ENCODE data around the gene SLFN13. TPM values are rescaled to one million over a fixed set of nuclear protein-coding genes. Genes with fewer than 3 reads are reported as not detected.

Gene SLFN13
- total RNA-seq, 1 experiment from 2014 or later: 0.10 TPM

DNA sequence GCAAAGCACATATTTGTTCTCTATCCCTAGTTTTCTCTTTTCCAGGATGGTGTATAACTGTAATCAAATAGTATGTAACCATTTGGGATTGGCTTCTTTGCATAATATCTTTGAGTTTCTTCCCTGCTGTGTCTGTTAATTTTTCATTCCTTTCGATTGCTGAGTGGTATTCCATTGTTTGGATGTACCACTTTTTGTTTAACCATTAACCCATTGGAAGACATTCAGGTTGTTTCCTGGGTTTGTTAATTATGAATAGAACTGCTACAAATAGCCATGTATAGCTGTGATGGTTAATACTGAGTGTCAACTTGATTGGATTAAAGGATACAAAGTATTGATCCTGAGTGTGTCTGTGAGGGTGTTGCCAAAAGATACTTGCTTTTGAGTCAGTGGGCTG lies 4.6 kb upstream of the SLFN13 start (continued):
- TF ChIP-seq CEBPB (IDR thresholded peaks at IDR 0.05; ENCODE audit: low read depth): no peak
- no peak for TF ChIP-seq FOSL1 (IDR thresholded peaks at IDR 0.05; ENCODE audit: low read depth)
- TF ChIP-seq, protein P1, sequence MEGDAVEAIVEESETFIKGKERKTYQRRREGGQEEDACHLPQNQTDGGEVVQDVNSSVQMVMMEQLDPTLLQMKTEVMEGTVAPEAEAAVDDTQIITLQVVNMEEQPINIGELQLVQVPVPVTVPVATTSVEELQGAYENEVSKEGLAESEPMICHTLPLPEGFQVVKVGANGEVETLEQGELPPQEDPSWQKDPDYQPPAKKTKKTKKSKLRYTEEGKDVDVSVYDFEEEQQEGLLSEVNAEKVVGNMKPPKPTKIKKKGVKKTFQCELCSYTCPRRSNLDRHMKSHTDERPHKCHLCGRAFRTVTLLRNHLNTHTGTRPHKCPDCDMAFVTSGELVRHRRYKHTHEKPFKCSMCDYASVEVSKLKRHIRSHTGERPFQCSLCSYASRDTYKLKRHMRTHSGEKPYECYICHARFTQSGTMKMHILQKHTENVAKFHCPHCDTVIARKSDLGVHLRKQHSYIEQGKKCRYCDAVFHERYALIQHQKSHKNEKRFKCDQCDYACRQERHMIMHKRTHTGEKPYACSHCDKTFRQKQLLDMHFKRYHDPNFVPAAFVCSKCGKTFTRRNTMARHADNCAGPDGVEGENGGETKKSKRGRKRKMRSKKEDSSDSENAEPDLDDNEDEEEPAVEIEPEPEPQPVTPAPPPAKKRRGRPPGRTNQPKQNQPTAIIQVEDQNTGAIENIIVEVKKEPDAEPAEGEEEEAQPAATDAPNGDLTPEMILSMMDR (IDR thresholded peaks at IDR 0.05 in 2 of 3, conservative IDR thresholded peaks at IDR 0.05 in 1 of 3; ENCODE audit: borderline replicate concordance in 1 of 3, insufficient read depth in 1 of 3, low read depth in 2 of 3, low read length in 2 of 3): no peak
- TF ChIP-seq TCF7L2 (IDR thresholded peaks at IDR 0.05; ENCODE audit: borderline replicate concordance, extremely low read depth, insufficient read depth, insufficient read length): no peak
- TF ChIP-seq YY1 (IDR thresholded peaks at IDR 0.05; ENCODE audit: extremely low read depth, insufficient replicate concordance, low read depth, low read length): no peak

DNA sequence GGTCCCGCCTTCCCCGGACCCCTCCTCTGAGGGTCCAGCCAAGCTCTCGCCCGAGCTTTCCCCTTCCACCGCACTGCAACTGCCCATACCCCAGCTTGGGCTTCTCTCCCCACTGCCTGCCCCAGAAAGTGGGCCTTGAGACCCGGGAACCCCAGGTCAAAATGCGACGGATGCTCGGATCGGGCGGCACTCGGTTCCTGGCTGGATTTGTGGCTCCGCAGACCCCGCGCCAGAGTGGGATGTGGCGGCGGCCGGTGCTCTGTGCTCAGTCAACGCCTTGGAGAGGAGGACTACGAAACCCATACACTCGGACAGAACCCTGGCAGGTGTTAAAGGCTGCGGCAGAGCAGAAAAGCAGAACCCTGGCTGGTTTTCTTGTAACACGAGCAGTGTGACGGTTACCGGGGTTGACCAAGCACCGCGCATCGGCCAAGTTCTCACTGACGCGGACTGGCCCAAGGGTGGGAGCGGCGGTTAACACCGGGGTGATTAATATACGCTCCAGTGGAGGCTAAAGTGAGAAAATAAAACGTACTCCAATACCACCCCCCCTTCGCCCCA lies 885 bp upstream of the SLFN13 start:
- TF ChIP-seq RAD21 (IDR thresholded peaks at IDR 0.05; ENCODE audit: low read depth): no peak
- no peak for TF ChIP-seq YY1 (IDR thresholded peaks at IDR 0.05; ENCODE audit: extremely low read depth, insufficient replicate concordance, low read depth, low read length)
- TF ChIP-seq POLR2A (IDR thresholded peaks at IDR 0.05; ENCODE audit: borderline replicate concordance, extremely low read depth, insufficient read depth, insufficient read length): no peak
- TF ChIP-seq EZH2phosphoT487 (IDR thresholded peaks at IDR 0.05; ENCODE audit: borderline replicate concordance): no peak
- no peak for TF ChIP-seq CBX3 (IDR thresholded peaks at IDR 0.05; ENCODE audit: low read depth)
- TF ChIP-seq JUND (IDR thresholded peaks at IDR 0.05): no peak
- no peak for TF ChIP-seq SIN3A (IDR thresholded peaks at IDR 0.05; ENCODE audit: low read depth)
- intact Hi-C loops (cut with micrococcal nuclease): no loop called here
- CTCF ChIA-PET: no interaction called here
- Histone ChIP-seq H3K27me3 (ENCODE audit: insufficient read depth, low read length) (peaks cover 31% of the 10 kb centered on the region), H3K36me3 (ENCODE audit: control insufficient read depth in 1 of 2, insufficient read depth in 2 of 2, low read length in 2 of 2) (no peaks in the 10 kb centered on the region), H3K4me2 (ENCODE audit: low read length) (no peak overlapping the region), H2AFZ (ENCODE audit: low read depth, low read length, poor library complexity, severe bottlenecking) (no peak overlapping the region), H3K27ac (ENCODE audit: low read depth, low read length) (no peak overlapping the region), H3K4me3 (replicated peaks in 1 of 2; ENCODE audit: low read depth in 1 of 2, low read length in 2 of 2) (no peak overlapping the region), H3K9ac (ENCODE audit: low read length) (no peak overlapping the region), H3K79me2 (ENCODE audit: insufficient read depth, low read length) (no peaks in the 10 kb centered on the region), H4K20me1 (ENCODE audit: insufficient read depth) (no peaks in the 10 kb centered on the region), H3K4me1 (ENCODE audit: control insufficient read depth in 1 of 2, insufficient read depth in 2 of 2, low read length in 2 of 2) (no peaks in the 10 kb centered on the region), H3K9me3 (ENCODE audit: control insufficient read depth in 1 of 2, insufficient read depth in 1 of 2, low read depth in 1 of 2, low read length in 2 of 2) (no peaks in the 10 kb centered on the region), H3K9me2 (ENCODE audit: insufficient read depth) (no peaks in the 10 kb centered on the region)
- ATAC-seq (no peak), DNase-seq (ENCODE audit: low read depth, low spot score) (no peak)
- BruUV-seq (replicated peaks): no TSS peak
- RAD21 ChIA-PET (ENCODE audit: low non-redundant PET in 1 of 2, low total read pairs in 2 of 2, uncharacterized antibody in 2 of 2, unreplicated experiment in 2 of 2): no interaction called here
- POLR2A ChIA-PET: no interaction called here
